OCI-LY1 (cell line): Measurements from ENCODE around the gene PAPSS1.

Source experiments
- CTCF ChIP-seq: fragments of 200-600 bp; sonication (generic), shearing (Covaris generic); IDR thresholded peaks from 2 replicates; pipeline ENCODE4 v1.5.1; 2017; ENCODE audit warnings: mild to moderate bottlenecking, antibody characterized with exemption, low read length, moderate library complexity, mixed read lengths
- EZH2 ChIP-seq: fragments of 200-600 bp; sonication (generic), shearing (Covaris generic); IDR thresholded peaks from 2 replicates; pipeline ENCODE4 v1.8.0; 2017; ENCODE audit warnings: borderline replicate concordance, mixed run types, mild to moderate bottlenecking, antibody characterized with exemption, low read length, moderate library complexity, mixed read lengths

- peak; percentile 88 for TF ChIP-seq CTCF
- TF ChIP-seq EZH2, result no peak
Measured at GRCh38 chr4:107736924-107737448, 17.0 kb upstream of the PAPSS1 start.
